Measurements from ENCODE around the gene ATRX. TPM values are rescaled to one million over a fixed set of nuclear protein-coding genes. Genes with fewer than 3 reads are reported as not detected.
"Not testable (repeated sequence)": the region's sequence is repeated elsewhere in the genome, so short reads cannot be mapped to it uniquely, and the experiment has no call there.

The ATRX gene
- polyA plus RNA-seq, 1 donor: 105 TPM

- no peak for DNase-seq
These were observed 52.7 kb downstream of the ATRX start for GRCh38 chrX:77733342-77733741.

- no peak for DNase-seq
These were observed 54.1 kb downstream of the ATRX start for GRCh38 chrX:77731821-77732419.

- not testable (repeated sequence) for DNase-seq
These were observed 59.9 kb downstream of the ATRX start for GRCh38 chrX:77726095-77726494.

GRCh38 chrX:77723681-77724080 lies 62.3 kb downstream of the ATRX start:
- DNase-seq: no peak

DNA sequence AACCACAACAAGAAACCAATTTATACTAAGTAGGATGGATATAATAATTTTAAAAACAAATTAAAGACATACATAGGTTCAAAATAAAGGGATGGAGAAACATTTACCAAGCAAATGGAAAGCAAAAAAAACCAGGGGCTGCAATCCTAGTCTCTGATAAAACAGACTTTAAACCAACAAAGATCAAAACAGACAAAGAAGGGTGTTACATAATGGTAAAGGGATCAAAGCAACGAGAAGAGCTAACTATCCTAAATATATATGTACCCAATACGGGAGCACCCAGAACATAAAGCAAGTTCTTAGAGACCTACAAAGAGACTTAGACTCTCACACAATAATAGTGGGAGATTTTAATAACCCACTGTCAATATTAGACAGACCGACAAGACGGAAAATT lies 66.6 kb downstream of the ATRX start:
- DNase-seq: no peak

GRCh38 chrX:77704881-77705280 lies 81.1 kb downstream of the ATRX start:
- DNase-seq: no peak

GRCh38 chrX:77698242-77698641 lies 87.8 kb downstream of the ATRX start:
- DNase-seq: no peak

DNA sequence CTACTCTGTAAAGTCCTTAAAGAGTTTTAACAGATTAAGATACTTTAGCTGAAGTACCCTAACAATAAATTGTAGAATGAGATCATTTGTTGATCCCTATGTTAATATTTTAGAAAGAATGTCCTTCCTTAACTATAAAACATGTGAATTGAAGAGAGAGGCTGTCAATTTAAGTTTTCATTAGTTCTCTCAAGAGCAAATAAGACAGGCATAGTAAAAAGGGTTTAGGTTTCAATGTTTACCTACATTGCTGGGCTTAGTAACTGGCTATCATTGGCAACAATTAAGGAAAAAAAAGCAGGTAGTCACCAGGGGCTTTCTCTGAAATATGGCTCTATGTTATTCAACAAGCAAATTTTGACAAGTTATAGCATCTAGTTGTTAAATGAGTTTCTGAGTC lies 91.5 kb downstream of the ATRX start:
- DNase-seq: no peak

DNA sequence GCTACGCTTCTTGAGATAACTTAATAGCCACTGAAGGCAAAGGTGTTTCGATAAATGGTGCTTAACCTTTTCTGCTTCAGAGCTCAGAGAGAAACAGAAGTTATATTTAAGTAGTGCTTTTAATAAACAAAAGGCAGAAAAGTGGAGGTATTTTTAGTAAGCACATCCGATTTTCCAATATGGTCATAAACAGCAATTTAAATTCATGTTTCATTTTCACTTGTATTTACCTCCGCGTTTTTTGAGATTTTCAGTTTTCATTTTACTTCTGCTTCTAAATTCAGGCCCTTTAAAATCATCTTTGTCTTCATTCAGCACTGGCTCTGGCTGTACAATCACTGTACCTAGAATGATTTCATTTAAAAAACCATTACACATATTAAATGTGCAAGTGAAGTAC lies 92.4 kb downstream of the ATRX start:
- no peak for DNase-seq

DNA sequence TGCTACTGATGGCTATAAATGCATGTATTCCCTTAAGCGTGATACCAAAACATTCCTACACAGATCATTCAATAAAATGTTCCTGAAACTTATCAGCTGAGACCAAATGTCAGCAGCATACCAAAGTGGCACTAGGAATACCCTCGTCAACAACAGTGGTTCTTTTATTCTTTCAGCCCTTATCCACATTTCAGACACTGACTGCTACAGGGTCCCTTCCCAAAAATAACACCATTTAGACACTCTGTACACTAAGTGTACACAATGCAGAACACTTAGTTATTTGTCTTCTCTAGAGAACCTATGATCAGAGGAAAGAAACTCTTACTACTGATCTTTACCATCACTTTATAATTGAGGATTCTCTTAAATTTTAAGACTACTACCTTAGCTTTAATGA lies 94.1 kb downstream of the ATRX start:
- DNase-seq: no peak

DNA sequence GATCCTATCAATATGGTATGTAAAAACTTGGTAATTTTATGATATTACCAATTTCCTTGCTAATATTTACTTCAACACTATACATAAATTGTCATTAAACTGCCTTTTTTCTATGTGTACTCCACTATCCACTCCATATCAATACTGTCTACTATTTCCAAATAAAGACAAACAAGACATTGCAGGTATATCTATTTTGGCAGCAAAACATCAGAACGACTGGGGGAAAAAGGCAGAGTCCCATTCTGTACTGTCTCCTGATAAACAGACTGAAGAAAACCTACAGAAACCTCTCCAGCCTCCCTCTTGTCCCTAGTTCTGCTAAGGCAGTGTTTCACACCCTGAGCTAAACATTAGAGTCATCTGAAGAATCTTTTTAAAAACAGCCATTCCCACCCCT lies 96.6 kb downstream of the ATRX start:
- DNase-seq: no peak

DNA sequence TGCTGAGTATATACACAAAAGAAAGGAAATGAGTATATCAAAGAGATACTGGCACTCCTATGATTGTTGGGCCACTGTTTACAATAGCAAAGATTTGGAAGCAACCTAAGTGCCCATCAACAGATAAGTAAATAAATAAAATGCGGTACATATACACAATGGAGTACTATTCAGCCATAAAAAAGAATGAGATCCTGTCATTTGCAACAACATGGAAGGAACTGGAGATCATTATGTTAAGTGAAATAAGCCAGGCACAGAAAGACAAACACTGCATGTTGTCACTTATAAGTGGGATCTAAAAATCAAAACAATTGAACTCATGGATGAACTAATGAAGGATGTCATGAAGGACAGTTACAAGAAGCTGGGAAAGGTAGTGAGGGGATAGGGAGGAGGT lies 100.3 kb downstream of the ATRX start:
- not testable (repeated sequence) for DNase-seq

DNA sequence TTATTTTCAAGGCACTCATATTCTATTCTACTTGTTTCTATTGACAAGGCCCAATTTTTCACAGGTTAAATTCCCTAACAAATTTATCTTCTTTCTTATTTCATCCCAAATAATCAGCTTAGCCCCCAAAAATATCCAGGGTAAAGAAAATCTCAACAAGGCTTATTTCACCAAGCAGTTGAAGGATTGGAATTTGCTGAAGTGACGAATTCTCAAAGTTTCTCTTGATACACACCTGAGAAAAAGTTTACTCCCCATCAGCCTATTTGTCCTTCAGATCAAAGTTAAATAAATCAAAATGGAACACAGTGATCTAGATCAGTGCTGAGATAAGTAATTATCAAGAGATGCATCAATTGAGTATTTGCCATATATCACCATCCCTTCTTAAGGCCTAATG lies 106.9 kb downstream of the ATRX start:
- DNase-seq: no peak

- DNase-seq: no peak
These were observed 110.0 kb downstream of the ATRX start for GRCh38 chrX:77675986-77676385.

- DNase-seq: no peak
These were observed 117.4 kb downstream of the ATRX start for GRCh38 chrX:77668391-77669237.

DNA sequence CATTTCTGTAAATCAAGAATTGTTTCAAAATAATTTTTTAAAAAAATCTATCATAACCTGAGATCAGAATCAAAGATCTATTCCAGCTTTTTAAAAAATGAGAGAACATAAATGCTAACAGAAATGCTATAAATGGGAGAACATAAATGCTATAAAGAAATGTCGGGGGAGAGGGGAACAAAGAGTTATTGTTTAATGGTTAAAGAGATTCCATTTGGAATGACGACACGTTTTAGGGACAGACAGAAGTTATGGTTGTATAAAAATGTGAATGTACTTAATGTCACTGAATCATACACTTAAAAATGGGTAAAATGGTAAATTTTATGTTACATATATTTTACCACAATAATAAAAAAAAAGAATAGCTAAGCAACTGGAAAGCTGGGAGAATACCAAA lies 127.1 kb downstream of the ATRX start:
- no peak for DNase-seq

DNA sequence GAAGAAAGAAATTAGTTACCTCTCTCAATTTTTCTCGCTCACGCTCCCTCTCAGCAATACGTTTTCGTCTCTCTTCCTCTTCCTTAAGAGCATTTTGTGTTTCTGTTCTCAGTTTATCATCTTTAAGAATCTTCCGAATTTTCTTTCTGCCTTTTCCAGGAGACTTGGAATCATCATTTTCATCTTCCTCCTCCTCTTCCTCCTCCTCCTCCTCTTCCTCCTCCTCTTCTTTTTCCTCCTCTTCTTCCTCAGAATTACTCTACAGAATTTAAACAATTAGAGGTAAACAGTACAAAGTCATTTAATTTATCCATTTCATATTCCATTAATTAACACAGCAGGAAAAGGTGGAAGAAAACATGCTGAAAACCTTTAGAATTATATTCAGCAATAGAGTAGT lies 133.9 kb downstream of the ATRX start:
- DNase-seq: no peak

GRCh38 chrX:77640702-77641101 lies 145.3 kb downstream of the ATRX start:
- DNase-seq: no peak

GRCh38 chrX:77639820-77640219 lies 146.2 kb downstream of the ATRX start:
- DNase-seq: no peak

DNA sequence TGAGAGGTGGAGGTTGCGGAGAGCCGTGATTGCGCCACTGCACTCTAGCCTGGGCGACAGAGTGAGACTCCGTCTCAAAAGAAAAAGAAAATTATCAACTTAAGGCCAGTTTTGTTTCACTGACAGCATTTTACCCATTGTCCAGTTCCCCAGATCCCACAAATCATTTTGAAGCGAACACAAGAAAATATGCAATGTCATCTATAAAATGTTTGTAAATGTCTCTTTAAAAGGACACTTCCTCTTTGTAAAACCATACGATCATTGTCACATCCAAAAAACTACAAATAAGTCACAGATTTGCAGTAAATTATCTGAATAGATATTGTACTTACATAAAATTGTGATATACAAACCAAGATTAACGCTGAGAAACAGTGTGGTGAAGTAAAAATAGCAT lies 147.6 kb downstream of the ATRX start:
- no peak for DNase-seq

GRCh38 chrX:77635373-77635772 lies 150.6 kb downstream of the ATRX start:
- DNase-seq: no peak

- DNase-seq: no peak
These were observed 157.6 kb downstream of the ATRX start for GRCh38 chrX:77628294-77629025.

- DNase-seq: no peak
These were observed 163.3 kb downstream of the ATRX start for GRCh38 chrX:77622672-77623071.

All from left kidney (tissue), 2 donors.